WI38 (cell line): ENCODE data around the gene PARK7.

Experiments
- H3K4me3 ChIP-seq: 2 replicates; pipeline ENCODE4 v1.5.1; 2011; ENCODE audit warnings: low read depth, mild to moderate bottlenecking, control low read depth, low read length
- TF ChIP-seq, protein P1 (sequence below): IDR thresholded peaks from 2 replicates; pipeline ENCODE4 v1.5.1; 2012; ENCODE audit warnings: low read depth, mild to moderate bottlenecking, control low read depth, low read length

The PARK7 gene

GRCh38 chr1:8016895-8017241, 55.4 kb downstream of the PARK7 start:
- TF ChIP-seq, protein P1, sequence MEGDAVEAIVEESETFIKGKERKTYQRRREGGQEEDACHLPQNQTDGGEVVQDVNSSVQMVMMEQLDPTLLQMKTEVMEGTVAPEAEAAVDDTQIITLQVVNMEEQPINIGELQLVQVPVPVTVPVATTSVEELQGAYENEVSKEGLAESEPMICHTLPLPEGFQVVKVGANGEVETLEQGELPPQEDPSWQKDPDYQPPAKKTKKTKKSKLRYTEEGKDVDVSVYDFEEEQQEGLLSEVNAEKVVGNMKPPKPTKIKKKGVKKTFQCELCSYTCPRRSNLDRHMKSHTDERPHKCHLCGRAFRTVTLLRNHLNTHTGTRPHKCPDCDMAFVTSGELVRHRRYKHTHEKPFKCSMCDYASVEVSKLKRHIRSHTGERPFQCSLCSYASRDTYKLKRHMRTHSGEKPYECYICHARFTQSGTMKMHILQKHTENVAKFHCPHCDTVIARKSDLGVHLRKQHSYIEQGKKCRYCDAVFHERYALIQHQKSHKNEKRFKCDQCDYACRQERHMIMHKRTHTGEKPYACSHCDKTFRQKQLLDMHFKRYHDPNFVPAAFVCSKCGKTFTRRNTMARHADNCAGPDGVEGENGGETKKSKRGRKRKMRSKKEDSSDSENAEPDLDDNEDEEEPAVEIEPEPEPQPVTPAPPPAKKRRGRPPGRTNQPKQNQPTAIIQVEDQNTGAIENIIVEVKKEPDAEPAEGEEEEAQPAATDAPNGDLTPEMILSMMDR, result no peak
- no peak overlapping the region for H3K4me3 ChIP-seq

GRCh38 chr1:8017495-8018197, 56.1 kb downstream of the PARK7 start:
- no peak overlapping the region for H3K4me3 ChIP-seq
- TF ChIP-seq, protein P1, result no peak

GRCh38 chr1:8018492-8019228, 57.1 kb downstream of the PARK7 start:
- H3K4me3 ChIP-seq, result no peak overlapping the region
- TF ChIP-seq, protein P1, result no peak

- H3K4me3 ChIP-seq, result no peak overlapping the region
- TF ChIP-seq, protein P1, result no peak
Observed at GRCh38 chr1:8019229-8019620, 57.7 kb downstream of the PARK7 start.

DNA sequence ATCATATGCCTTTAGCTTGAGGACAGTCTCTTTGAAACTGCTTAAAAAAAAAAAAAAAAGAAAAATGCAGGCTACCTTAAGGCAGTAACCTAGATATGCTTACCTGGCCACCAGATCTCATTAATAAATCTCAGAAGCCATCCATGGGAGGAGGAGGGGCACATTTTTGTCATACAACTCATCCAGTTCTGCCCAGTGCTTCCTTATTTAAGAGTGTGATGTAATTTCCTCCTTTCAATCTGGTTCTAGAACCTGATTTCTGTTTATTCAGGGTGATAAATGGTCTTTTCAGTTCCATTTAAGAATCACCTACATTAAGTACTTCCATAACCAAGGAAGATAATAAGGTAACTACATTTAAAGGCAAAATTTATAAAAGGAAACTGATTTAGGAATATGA, 58.5 kb downstream of the PARK7 start:
- TF ChIP-seq, protein P1, result no peak
- no peak overlapping the region for H3K4me3 ChIP-seq

DNA sequence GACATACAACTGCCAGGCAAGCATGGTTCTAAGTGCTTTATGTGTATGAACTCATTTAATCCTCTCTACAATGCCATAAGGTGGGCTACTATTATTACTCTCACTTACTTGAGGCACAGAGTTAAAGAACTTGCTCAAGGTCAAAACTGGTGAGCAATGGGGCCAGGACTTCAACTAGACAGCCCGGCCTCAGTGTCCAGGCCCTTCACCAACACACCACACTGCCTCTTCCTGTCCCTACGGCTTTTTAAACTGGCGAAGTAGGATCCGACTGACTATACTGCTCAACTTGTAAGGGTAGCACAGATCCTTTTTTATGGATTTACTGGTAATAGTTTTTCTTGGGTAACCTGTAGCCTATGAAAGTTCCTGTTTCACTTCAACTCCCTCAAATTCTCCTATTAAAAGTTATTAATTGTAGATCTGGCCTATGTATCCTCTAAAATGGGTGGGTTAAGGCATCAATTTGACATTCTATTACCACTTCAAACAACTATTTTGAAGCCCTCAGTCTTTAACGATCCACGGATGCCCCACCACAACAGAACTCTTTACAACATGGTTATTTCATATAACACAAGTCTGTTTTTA, 60.3 kb downstream of the PARK7 start:
- H3K4me3 ChIP-seq, result no peak overlapping the region
- TF ChIP-seq, protein P1, result no peak
